Left colon (tissue), 2 donors: ENCODE results near the gene MXD1. TPM values are rescaled to one million over a fixed set of nuclear protein-coding genes. Genes with fewer than 3 reads are reported as not detected.

ENCODE experiments used
- total RNA-seq, 2 donors: library from RNA; stranded (reverse); fragmentation: NEBNext Ultra II Directional; extraction: Animal tissue kit (Norgen Biotek cat#: 25700); gene quantifications; one replicate each; pipeline ENCODE4 v1.2.1, GENCODE V29; 2021
- donor health status: DM: no; HTN: no; CAD: no.
- donor health status: DM: yes; HTN: yes; CAD: no.

Gene MXD1
- total RNA-seq, 2 donors from 2014 or later, result 136 to 244 TPM

Other genes starting within 250 kb of the MXD1 start
- gene ANXA4, start 173.0 kb upstream of the MXD1 start, total RNA-seq, result 100 to 1,000 TPM; 271 to 289 TPM
- gene GMCL1, start 85.4 kb upstream of the MXD1 start, total RNA-seq, result 10 to 100 TPM; 22.8 to 27.2 TPM
- 10 to 100 TPM; 30.7 to 32.7 TPM for gene SNRNP27, start 21.2 kb upstream of the MXD1 start, total RNA-seq
- gene ASPRV1, start 46.5 kb downstream of the MXD1 start, total RNA-seq, result 1 to 10 TPM in 1 of 2 donors, under 1 TPM in 1; 0.43 to 1.2 TPM
- gene PCBP1, start 172.4 kb downstream of the MXD1 start, total RNA-seq, result 100 to 1,000 TPM; 263 to 293 TPM